ENCODE data around the gene CPSF4L. TPM values are rescaled to one million over a fixed set of nuclear protein-coding genes. Genes with fewer than 3 reads are reported as not detected.

CPSF4L gene
- total and polyA plus RNA-seq, 2 donors from 2014 or later, result not detected

DNA sequence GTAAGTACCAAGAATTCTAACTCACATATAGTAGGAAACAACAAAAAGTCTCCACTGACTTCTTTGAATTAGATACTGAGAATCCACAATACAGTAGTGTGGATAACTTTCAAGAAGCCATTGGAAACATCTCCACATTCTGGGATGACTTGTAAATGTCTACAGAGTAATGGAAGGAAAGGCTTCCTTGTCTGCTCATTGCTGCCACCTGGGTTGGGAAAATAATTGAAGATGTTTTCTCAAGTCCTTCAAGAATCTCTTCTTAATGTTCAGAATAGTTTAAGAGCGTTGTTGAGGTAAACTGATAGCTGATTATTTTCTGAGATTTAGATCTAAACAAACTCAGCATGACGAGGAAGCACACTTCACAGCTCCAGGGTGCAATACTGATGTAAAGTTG is 14.0 kb downstream of the CPSF4L start:
- H3K4me1 ChIP-seq (ENCODE audit: control insufficient read depth in 2 of 3, insufficient read depth in 2 of 3, low read depth in 1 of 3, low read length in 3 of 3), result no peaks in the 10 kb centered on the region
- peaks cover 0 to 2% (median 0%) of the 10 kb centered on the region in 3 donors for H3K36me3 ChIP-seq (ENCODE audit: control insufficient read depth in 2 of 3, insufficient read depth in 3 of 3, low read length in 3 of 3)
- FAIRE-seq (no peak), DNase-seq (no peak)
- TF ChIP-seq CTCF (IDR thresholded peaks at IDR 0.05; ENCODE audit: borderline replicate concordance, extremely low read depth, insufficient read depth), result peak; percentile 7
- H3K9me3 ChIP-seq (ENCODE audit: control insufficient read depth in 2 of 3, insufficient read depth in 1 of 3, low read length in 3 of 3), result no peaks in the 10 kb centered on the region
- H3K27ac ChIP-seq (ENCODE audit: low read depth in 2 of 2, low read length in 2 of 2), result no peak overlapping the region
- no peak overlapping the region for H3K4me3 ChIP-seq (ENCODE audit: low read length in 3 of 3)
- intact Hi-C loops (cut with DNase I), result loop anchor here (10.0 kb wide), 1 partner anchor 53 kb away; the partner anchor contains the start of gene COG1
- H3K27me3 ChIP-seq (ENCODE audit: control insufficient read depth, insufficient read depth, low read length), result no peaks in the 10 kb centered on the region
- H3K9ac ChIP-seq (ENCODE audit: low read length in 3 of 3), result no peak overlapping the region

DNA sequence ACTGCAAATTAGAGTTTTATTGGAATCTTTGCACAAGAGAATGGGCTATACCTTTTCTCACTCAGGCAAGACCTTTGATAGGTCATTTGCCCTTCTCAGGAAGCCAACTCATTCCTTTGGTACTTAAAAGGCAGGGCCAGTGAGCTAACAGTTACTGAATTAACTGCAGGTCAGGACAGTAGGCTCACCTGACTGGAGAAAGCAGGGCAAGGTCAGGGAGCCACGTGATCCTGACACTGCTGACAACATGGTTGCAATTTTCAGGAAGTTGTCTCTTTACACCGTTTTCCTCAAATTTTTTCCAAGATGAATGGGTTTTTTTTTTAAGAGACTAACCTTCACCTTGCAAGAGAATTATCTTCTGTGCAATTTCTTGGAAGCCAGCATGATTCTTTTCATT is 21.1 kb downstream of the CPSF4L start:
- no peaks in the 10 kb centered on the region for H3K9me3 ChIP-seq (ENCODE audit: control insufficient read depth in 2 of 3, insufficient read depth in 1 of 3, low read length in 3 of 3)
- no peak overlapping the region for H3K4me3 ChIP-seq (ENCODE audit: low read length in 3 of 3)
- no peaks in the 10 kb centered on the region for H3K4me1 ChIP-seq (ENCODE audit: control insufficient read depth in 2 of 3, insufficient read depth in 2 of 3, low read depth in 1 of 3, low read length in 3 of 3)
- H3K27ac ChIP-seq (ENCODE audit: low read depth in 2 of 2, low read length in 2 of 2), result no peak overlapping the region
- H3K9ac ChIP-seq (ENCODE audit: low read length in 3 of 3), result no peak overlapping the region
- TF ChIP-seq CTCF (IDR thresholded peaks at IDR 0.05; ENCODE audit: borderline replicate concordance, extremely low read depth, insufficient read depth), result no peak
- H3K27me3 ChIP-seq (ENCODE audit: control insufficient read depth, insufficient read depth, low read length), result no peaks in the 10 kb centered on the region
- no peak for FAIRE-seq
- DNase-seq, result no peak
- intact Hi-C loops (cut with DNase I), result loop anchor here (10.0 kb wide), 1 partner anchor 46 kb away; the partner anchor contains the start of gene COG1
- peaks cover under 1 to 10% (median 10%) of the 10 kb centered on the region in 3 donors for H3K36me3 ChIP-seq (ENCODE audit: control insufficient read depth in 2 of 3, insufficient read depth in 3 of 3, low read length in 3 of 3)

DNA sequence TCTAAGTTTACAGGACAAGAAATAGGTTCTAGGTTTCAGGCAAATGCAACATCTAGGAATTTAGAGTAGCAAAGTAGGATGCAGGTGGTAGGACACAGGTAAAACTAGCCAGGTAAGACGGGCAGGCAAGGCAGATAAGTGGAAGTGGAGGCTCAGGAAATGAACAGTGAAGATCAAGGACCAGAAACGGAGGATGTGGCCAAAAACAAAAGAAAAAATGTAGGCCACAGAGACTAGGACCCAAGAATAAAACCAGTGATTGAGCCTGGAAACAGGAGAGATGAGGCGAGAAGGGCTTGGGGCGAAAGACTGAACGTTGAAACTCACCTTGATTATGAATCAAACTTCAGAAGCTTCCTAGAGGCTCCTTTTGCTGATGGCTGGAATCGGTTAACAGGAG is 24.0 kb downstream of the CPSF4L start:
- Histone ChIP-seq H3K27me3 (ENCODE audit: control insufficient read depth, insufficient read depth, low read length) (no peaks in the 10 kb centered on the region), H3K4me1 (ENCODE audit: control insufficient read depth in 2 of 3, insufficient read depth in 2 of 3, low read depth in 1 of 3, low read length in 3 of 3) (peaks cover 0 to 5% (median 0%) of the 10 kb centered on the region in 3 donors), H3K9ac (ENCODE audit: low read length in 3 of 3) (no peak overlapping the region), H3K9me3 (ENCODE audit: control insufficient read depth in 2 of 3, insufficient read depth in 1 of 3, low read length in 3 of 3) (no peaks in the 10 kb centered on the region), H3K27ac (ENCODE audit: low read depth in 2 of 2, low read length in 2 of 2) (no peak overlapping the region), H3K36me3 (ENCODE audit: control insufficient read depth in 2 of 3, insufficient read depth in 3 of 3, low read length in 3 of 3) (peaks cover 5 to 12% (median 10%) of the 10 kb centered on the region in 3 donors), H3K4me3 (ENCODE audit: low read length in 3 of 3) (no peak overlapping the region)
- no peak for FAIRE-seq
- intact Hi-C loops (cut with DNase I), result no loop called here
- DNase-seq, result no peak
- no peak for TF ChIP-seq CTCF (IDR thresholded peaks at IDR 0.05; ENCODE audit: borderline replicate concordance, extremely low read depth, insufficient read depth)

- Histone ChIP-seq H3K36me3 (ENCODE audit: control insufficient read depth in 2 of 3, insufficient read depth in 3 of 3, low read length in 3 of 3) (peaks cover 5 to 12% (median 10%) of the 10 kb centered on the region in 3 donors), H3K27ac (ENCODE audit: low read depth in 2 of 2, low read length in 2 of 2) (no peak overlapping the region), H3K9me3 (ENCODE audit: control insufficient read depth in 2 of 3, insufficient read depth in 1 of 3, low read length in 3 of 3) (no peaks in the 10 kb centered on the region), H3K4me3 (ENCODE audit: low read length in 3 of 3) (no peak overlapping the region), H3K27me3 (ENCODE audit: control insufficient read depth, insufficient read depth, low read length) (no peaks in the 10 kb centered on the region), H3K9ac (ENCODE audit: low read length in 3 of 3) (no peak overlapping the region), H3K4me1 (ENCODE audit: control insufficient read depth in 2 of 3, insufficient read depth in 2 of 3, low read depth in 1 of 3, low read length in 3 of 3) (peaks cover 0 to 10% (median 4%) of the 10 kb centered on the region in 3 donors)
- DNase-seq (no peak), FAIRE-seq (no peak)
- intact Hi-C loops (cut with DNase I), result no loop called here
- no peak for TF ChIP-seq CTCF (IDR thresholded peaks at IDR 0.05; ENCODE audit: borderline replicate concordance, extremely low read depth, insufficient read depth)
These were observed 26.9 kb downstream of the CPSF4L start for GRCh38 chr17:73234736-73235135.
